HCT116 (cell line): ENCODE results near the gene SLC1A3.

Experiments
- JUND ChIP-seq: IDR thresholded peaks from 2 replicates; pipeline ENCODE4 v1.6.1; 2012
- POLR2A ChIP-seq: IDR thresholded peaks from 2 replicates; pipeline ENCODE4 v1.7.0; 2011; ENCODE audit warnings: borderline replicate concordance; ENCODE audit not compliant: insufficient read depth, insufficient read length; ENCODE audit errors: extremely low read depth
- POLR2AphosphoS5 ChIP-seq: IDR thresholded peaks from 2 replicates; pipeline ENCODE4 v1.6.1; 2011; ENCODE audit warnings: mild to moderate bottlenecking, low read depth, low read length, moderate library complexity
- TF ChIP-seq, protein P1 (sequence below), 3 experiments: fragments of 200-600 bp in 1 of 3; sonication (generic) in 1 of 3; IDR thresholded peaks in 2 of 3; conservative IDR thresholded peaks in 1 of 3; 2 replicates each; pipeline ENCODE4 v1.5.1; 2012 to 2017; ENCODE audit warnings: low read depth in 2 of 3, low read length in 2 of 3, antibody characterized with exemption in 1 of 3, borderline replicate concordance in 1 of 3, control low read depth in 1 of 3, mild to moderate bottlenecking in 1 of 3, mixed read lengths in 1 of 3, mixed run types in 1 of 3, moderate library complexity in 1 of 3; ENCODE audit not compliant: insufficient read depth in 1 of 3

DNA sequence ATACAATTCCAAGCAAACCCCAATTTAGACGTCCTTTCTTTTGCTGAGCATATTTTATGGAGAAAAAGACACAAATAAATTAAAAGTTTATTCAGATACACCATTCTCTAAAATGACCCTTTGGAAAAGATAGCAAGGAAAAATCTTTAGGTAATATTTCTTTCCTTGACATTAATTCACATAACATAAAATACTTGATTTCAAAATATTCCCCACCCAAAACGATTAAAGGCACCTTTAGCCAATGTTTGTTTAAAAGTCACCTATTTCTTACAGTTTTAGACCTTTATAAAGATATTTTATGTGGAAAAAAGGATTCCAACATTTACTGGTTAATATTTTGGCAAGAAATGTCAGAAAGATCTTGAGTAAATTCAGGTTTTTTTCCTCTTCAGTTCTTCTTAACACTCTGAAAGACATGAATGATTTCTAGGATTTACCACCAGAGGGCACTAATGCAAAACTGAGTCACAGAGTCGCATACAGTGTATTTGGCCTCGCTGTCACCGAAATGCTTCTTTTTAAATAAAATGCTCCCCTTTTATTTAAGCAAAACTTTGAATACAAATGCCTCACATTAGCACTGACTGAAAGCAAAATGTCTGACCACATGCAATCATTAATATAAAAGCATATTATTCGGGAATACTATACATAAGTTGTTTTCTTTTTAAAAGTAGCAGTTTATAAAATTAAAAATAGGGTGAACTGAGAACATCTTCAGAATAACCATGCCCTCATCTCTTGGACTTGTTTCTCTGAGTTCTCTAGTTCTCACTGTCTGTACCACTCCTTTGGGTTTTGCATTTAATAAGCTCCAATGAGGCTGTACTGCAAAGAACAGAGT is 122.5 kb downstream of the SLC1A3 start:
- TF ChIP-seq POLR2A: no peak
- TF ChIP-seq, protein P1, sequence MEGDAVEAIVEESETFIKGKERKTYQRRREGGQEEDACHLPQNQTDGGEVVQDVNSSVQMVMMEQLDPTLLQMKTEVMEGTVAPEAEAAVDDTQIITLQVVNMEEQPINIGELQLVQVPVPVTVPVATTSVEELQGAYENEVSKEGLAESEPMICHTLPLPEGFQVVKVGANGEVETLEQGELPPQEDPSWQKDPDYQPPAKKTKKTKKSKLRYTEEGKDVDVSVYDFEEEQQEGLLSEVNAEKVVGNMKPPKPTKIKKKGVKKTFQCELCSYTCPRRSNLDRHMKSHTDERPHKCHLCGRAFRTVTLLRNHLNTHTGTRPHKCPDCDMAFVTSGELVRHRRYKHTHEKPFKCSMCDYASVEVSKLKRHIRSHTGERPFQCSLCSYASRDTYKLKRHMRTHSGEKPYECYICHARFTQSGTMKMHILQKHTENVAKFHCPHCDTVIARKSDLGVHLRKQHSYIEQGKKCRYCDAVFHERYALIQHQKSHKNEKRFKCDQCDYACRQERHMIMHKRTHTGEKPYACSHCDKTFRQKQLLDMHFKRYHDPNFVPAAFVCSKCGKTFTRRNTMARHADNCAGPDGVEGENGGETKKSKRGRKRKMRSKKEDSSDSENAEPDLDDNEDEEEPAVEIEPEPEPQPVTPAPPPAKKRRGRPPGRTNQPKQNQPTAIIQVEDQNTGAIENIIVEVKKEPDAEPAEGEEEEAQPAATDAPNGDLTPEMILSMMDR (IDR thresholded peaks at IDR 0.05 in 2 of 3, conservative IDR thresholded peaks at IDR 0.05 in 1 of 3; ENCODE audit: borderline replicate concordance in 1 of 3, insufficient read depth in 1 of 3, low read depth in 2 of 3, low read length in 2 of 3): peak; percentile 58 to 70 (median 62); a peak in 5 of 6 replicates
- TF ChIP-seq JUND: no peak
- no peak for TF ChIP-seq POLR2AphosphoS5
